ENCODE results near the gene RRP15.

DNA sequence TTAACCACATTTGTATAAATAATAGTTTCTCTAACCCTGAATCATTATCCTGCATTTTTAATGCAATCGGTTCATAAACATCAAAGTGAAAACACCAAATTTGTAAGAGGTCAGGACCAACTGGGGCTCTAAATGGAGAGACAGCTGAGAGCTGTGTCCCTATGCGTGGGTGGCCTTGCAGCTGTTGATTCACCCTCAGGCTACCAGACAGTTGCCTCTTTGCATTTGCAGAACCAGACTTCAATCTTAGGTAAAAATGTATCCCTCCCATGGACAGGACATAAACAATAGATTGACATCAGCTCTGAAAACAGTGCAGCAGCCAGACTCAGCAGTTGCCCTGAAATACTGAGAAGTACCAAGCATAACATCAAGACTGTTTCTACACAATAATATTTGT lies 51.2 kb downstream of the RRP15 start:
- TF ChIP-seq, protein P1, sequence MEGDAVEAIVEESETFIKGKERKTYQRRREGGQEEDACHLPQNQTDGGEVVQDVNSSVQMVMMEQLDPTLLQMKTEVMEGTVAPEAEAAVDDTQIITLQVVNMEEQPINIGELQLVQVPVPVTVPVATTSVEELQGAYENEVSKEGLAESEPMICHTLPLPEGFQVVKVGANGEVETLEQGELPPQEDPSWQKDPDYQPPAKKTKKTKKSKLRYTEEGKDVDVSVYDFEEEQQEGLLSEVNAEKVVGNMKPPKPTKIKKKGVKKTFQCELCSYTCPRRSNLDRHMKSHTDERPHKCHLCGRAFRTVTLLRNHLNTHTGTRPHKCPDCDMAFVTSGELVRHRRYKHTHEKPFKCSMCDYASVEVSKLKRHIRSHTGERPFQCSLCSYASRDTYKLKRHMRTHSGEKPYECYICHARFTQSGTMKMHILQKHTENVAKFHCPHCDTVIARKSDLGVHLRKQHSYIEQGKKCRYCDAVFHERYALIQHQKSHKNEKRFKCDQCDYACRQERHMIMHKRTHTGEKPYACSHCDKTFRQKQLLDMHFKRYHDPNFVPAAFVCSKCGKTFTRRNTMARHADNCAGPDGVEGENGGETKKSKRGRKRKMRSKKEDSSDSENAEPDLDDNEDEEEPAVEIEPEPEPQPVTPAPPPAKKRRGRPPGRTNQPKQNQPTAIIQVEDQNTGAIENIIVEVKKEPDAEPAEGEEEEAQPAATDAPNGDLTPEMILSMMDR (IDR thresholded peaks at IDR 0.05; ENCODE audit: control extremely low read depth in 1 of 3, insufficient read depth in 1 of 3, low read depth in 1 of 3, low read length in 3 of 3), result no peak
- TF ChIP-seq POLR2AphosphoS5 (IDR thresholded peaks at IDR 0.05; ENCODE audit: low read depth, low read length), result no peak
- TF ChIP-seq EP300 (IDR thresholded peaks at IDR 0.05; ENCODE audit: borderline replicate concordance in 1 of 2, low read depth in 2 of 2, low read length in 2 of 2), result no peak
- TF ChIP-seq RFX5 (IDR thresholded peaks at IDR 0.05; ENCODE audit: borderline replicate concordance, low read depth, low read length), result no peak

Measured in H1 (cell line).